HG02642 (cell line): ENCODE data around the gene FGD1.
"Not testable (repeated sequence)": the region's sequence is repeated elsewhere in the genome, so short reads cannot be mapped to it uniquely, and the experiment has no call there.

ENCODE experiments used
- ATAC-seq: cut with Tn5 transposase; IDR thresholded peaks from one replicate; pipeline ENCODE4 v1.9.1; 2021; ENCODE audit warnings: mild to moderate bottlenecking; ENCODE audit not compliant: unreplicated experiment, poor library complexity

The FGD1 gene

DNA sequence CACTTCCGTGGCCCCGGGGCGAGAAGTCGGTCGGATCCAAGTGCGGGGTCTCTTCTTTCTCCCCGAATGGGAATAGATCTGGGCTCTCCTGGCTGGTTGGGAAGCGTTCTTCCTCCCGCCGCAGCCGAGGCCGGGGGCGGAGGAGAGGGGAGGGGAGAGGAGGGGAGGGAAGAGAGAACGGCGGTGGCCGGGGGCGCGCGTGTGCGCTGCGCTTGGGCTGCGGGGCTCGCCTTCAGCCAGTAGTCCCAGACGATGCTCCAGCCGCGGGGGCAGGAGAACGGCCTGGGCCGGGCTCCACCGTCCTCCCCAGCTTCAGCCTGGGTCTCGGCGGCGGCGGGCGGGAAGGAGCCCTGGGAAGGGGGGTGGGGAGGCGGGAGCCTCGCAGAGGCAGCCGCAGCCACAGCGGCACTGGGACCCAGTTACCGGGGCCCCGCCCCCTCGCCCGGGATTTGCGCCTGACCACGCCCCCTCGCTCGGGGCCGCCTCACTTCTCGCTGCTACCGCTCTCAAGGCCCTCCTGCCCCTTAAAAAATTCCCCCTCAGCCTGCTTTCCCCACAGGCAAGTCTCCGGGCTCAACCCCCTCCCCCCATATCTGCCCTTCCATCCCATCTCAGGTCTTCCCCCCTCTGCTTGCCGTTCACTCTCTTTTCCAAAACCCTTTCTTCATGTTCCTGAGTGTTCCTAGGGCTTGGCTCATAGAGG is at the start of gene FGD1:
FGD1 (minus strand) TSS at position 421 of the 703 bp plus-strand sequence. CDS start 802 bp downstream, outside the sequence.
- peak; percentile 45 for ATAC-seq

DNA sequence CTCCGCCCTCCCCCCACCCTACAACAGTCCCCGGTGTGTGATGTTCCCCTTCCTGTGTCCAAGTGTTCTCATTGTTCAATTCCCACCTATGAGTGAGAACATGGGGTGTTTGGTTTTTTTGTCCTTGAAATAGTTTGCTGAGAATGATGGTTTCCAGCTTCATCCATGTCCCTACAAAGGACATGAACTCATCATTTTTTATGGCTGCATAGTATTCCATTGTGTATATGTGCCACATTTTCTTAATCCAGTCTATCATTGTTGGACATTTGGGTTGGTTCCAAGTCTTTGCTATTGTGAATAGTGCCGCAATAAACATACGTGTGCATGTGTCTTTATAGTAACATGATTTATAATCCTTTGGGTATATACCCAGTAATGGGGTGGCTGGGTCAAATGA is 46.2 kb upstream of the FGD1 start:
- not testable (repeated sequence) for ATAC-seq

DNA sequence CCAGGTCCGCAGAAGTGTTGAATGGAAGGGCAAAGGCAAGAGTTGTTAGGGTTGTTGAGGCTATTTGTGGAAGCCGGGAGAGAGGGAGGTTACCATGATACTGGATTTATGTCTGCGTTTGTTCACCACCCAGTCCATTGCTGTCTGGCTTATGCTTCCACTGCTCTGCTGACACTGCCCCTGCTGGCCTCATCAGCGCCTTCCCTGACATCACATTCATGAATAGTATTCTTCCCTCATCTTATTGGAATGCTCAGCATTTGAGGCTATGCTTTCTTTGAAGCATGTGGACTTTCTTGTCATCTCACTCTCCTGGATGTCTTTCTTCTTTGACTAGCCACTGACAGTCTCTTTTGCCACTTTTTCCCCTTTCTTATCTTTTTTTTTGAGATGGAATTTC is 44.3 kb upstream of the FGD1 start:
- no peak for ATAC-seq

GRCh38 chrX:54534271-54534670 is 38.2 kb upstream of the FGD1 start:
- ATAC-seq, result no peak

GRCh38 chrX:54530357-54530900 is 34.4 kb upstream of the FGD1 start:
- peak; percentile 50 for ATAC-seq

GRCh38 chrX:54529552-54530356 is 33.7 kb upstream of the FGD1 start, which contains the start of gene GNL3L:
GNL3L (plus strand) TSS chrX:54530219; CDS start chrX:54532567, 2,348 bp downstream.
- ATAC-seq, result peak; percentile 92

DNA sequence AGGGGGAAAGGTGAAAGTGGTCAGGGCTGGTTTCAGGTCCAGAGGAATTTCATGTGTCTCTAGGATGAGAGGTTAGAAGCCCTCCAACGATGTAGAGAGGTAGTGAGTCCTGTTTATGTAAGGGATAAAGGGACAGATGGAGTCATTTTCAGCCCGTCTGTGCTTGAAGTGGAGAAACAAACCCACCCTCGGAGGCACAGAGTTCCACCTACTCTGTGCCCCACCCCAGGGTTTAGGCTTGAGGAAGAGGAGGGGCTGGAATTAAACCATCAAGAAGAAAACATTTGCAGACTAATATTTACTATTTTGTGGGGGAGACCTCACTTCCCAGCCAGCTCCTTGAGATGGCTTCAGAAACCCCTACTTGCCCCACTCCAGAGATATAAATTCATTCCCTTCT is 33.1 kb upstream of the FGD1 start:
- ATAC-seq, result no peak

DNA sequence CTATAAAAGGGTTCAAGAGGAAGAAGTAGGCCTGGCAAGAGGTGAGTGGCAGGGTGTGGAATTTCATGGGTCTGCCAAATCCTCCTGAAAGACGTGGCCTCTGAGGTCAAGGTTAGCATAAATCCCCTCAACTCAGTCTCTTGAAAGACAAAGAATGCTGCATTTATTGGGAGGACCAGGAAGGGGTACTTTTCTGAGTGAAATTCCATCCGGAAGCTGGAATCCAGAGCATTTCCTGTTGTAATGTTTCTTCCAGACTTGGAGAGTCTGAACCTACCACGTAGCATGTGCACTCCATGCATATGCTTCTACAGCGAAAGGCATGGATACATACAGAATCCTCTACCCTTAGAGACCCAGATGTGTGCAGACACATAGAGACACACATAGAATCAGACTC is 13.4 kb upstream of the FGD1 start:
- no peak for ATAC-seq

- no peak for ATAC-seq
These were observed 902 bp upstream of the FGD1 start for GRCh38 chrX:54496936-54497335.

DNA sequence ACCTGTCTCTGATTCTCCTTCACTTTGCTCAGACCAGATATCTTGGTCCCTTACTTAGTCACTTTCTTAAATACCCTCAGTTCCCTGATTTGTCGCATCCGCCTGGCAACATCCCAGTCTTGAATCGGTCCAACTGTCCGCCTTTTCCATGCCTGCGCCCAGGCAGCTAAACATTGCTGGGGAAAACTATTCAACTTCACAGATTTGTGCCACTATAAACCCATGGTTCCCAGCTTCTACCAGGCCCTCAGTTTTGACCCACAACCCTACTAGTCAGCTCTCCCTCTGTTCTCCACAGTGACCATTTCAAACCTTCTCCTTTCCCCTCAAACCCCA is 451 bp upstream of the FGD1 start:
- ATAC-seq, result no peak

DNA sequence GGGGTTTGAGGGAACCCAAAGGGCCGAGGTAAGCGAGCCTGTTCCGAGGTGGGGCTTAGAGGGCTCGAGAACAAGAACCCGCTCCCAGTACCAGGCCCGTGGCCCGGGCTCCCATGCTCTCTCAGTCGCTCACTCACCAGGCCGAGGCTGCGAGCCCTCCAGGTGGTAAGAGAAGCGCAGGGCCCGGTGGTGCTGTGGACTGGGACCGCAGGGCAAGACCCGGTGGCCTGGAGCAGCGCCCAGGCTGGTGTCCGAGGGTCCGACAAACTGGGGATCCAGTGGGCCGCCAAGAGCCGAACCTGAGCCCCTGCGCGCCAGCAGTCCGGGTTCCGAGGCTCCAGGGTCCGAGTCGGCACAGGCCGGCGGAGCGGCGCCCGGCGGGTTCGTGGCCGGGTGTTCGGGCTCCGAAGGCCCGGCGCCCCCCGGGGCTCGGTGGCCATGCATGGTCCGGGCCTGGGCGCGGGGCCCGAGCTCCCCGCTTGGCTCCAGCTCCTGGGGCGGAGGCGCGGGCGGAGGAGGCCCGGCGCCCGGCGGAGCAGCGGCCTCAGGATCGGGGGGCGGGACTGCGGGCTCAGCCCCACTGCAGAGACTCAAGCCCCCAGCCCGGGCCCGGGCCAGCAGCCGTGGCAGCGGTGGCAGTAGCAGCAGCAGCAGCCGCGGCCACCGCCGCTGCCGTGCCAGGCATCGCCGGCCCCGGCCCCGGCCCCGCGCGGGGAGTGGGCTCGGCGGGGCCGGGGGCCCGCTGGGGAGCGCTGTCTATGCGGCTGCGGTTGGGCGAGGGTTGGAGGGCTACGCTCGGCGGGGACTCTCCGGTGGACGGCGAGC is 833 bp downstream of the FGD1 start:
- ATAC-seq, result no peak

GRCh38 chrX:54494166-54494988 is 1.7 kb downstream of the FGD1 start:
- no peak for ATAC-seq

GRCh38 chrX:54492340-54492739 is 3.7 kb downstream of the FGD1 start:
- no peak for ATAC-seq

- ATAC-seq, result not testable (repeated sequence)
These were observed 6.2 kb downstream of the FGD1 start for GRCh38 chrX:54489819-54490218.

DNA sequence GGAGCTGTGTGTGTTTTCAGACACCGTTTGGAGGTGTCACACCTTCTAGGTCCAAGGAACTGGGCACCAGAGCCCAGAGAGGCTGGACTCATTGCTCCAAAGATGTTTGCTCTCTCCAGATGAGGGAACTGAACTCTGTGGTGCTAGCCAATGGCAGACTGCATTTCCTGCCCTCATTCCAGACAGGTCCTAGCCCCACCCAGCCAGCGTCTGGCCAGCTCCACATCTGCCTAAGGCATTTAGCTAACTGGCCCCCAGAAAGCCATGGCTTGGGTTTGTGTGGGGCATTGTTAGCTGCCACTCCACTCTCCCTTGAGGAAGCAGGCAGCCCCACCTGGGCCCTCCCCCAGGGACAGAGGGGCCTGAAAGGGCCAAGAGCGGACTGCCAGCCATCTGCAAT is 11.4 kb downstream of the FGD1 start:
- no peak for ATAC-seq

GRCh38 chrX:54483946-54484345 is 12.1 kb downstream of the FGD1 start:
- no peak for ATAC-seq

DNA sequence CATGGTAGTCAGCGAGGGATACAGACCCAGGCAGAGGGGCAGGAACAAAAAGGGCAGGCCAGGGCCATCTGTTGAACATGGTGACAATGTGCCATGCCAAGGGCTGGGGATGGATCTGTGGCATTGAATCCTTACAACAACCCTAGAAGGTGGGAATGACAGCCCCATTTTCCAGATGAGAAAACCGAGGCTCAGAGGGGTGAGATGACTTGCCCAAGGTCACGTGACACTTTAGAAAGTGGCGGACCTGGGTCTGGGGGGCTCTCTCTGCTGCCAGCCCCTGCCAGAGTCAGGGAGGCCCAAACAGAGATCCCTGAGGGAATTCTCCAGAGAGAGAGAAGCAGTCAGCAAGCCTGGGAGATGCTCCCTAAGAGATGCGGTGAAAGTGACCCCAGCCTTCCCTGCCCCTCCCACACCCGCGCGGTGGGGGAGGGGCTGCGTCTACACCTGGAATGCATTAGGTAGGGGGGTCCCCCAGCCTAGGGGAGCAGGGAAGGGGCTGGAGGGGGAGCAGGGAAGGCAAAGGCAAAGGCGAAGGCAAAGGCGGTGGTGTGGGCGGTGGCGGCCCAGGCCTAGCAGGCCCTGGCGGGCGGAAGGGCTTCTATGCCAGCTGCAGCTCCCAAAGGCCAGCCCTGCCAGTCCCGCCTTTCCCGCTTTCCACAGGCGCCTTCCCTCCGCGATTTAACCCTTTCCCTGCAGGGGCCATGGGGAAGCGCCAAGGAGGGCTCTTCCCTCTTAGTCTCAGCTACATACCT is 13.0 kb downstream of the FGD1 start:
- ATAC-seq, result no peak

GRCh38 chrX:54479136-54480111 is 16.6 kb downstream of the FGD1 start:
- ATAC-seq, result no peak
